ENCODE data around the gene CTNND2. TPM values are rescaled to one million over a fixed set of nuclear protein-coding genes. Genes with fewer than 3 reads are reported as not detected.
A peak's percentile ranks its signal among the peaks of the same experiment; 100 is the strongest.

The CTNND2 gene
- total RNA-seq, 6 donors from 2014 or later: 1.1 to 12.4 (median 3.2) TPM

- Histone ChIP-seq H3K36me3 (no peaks in the 10 kb centered on the region), H3K4me1 (no peaks in the 10 kb centered on the region), H3K4me3 (no peak overlapping the region), H3K27me3 (no peaks in the 10 kb centered on the region), H3K9me3 (no peaks in the 10 kb centered on the region), H3K27ac (no peak overlapping the region)
- no peak for ATAC-seq (ENCODE audit: low FRiP score in 2 of 2)
- DNase-seq: no peak
- TF ChIP-seq EP300 (IDR thresholded peaks at IDR 0.05): no peak
- TF ChIP-seq CTCF (IDR thresholded peaks at IDR 0.05): no peak
- TF ChIP-seq POLR2AphosphoS5 (IDR thresholded peaks at IDR 0.05): no peak
- WGBS, 2 donors: 70 to 79% methylated on average over 3 to 4 of the region's 4 CpGs
Measured at GRCh38 chr5:11928909-11929308, 24.7 kb upstream of the CTNND2 start.

- Histone ChIP-seq H3K27me3 (no peaks in the 10 kb centered on the region), H3K36me3 (no peaks in the 10 kb centered on the region), H3K27ac (no peak overlapping the region), H3K4me3 (no peak overlapping the region), H3K4me1 (no peaks in the 10 kb centered on the region), H3K9me3 (no peaks in the 10 kb centered on the region)
- TF ChIP-seq CTCF (IDR thresholded peaks at IDR 0.05) (no peak), POLR2A (IDR thresholded peaks at IDR 0.05) (no peak), EP300 (IDR thresholded peaks at IDR 0.05) (no peak), POLR2AphosphoS5 (IDR thresholded peaks at IDR 0.05) (no peak)
- ATAC-seq (ENCODE audit: low FRiP score in 2 of 2) (no peak), DNase-seq (no peak)
- 76 to 88% methylated on average over 1 of the region's 1 CpG for WGBS, 2 donors
Measured at GRCh38 chr5:11925701-11926100, 21.5 kb upstream of the CTNND2 start.

GRCh38 chr5:11922394-11922793 lies 18.1 kb upstream of the CTNND2 start:
- WGBS, 2 donors: 89% methylated on average over 2 of the region's 2 CpGs
- DNase-seq (no peak), ATAC-seq (ENCODE audit: low FRiP score in 2 of 2) (no peak)
- Histone ChIP-seq H3K36me3 (no peaks in the 10 kb centered on the region), H3K4me1 (no peaks in the 10 kb centered on the region), H3K9me3 (no peaks in the 10 kb centered on the region), H3K27me3 (no peaks in the 10 kb centered on the region), H3K27ac (no peak overlapping the region), H3K4me3 (no peak overlapping the region)
- TF ChIP-seq POLR2AphosphoS5 (IDR thresholded peaks at IDR 0.05) (no peak), CTCF (IDR thresholded peaks at IDR 0.05) (no peak), POLR2A (IDR thresholded peaks at IDR 0.05) (no peak), EP300 (IDR thresholded peaks at IDR 0.05) (no peak)

GRCh38 chr5:11918463-11919045 lies 14.3 kb upstream of the CTNND2 start:
- WGBS, 2 donors: 85 to 86% methylated on average over 9 of the region's 9 CpGs
- no peak overlapping the region for H3K27ac ChIP-seq
- H3K4me1 ChIP-seq: no peaks in the 10 kb centered on the region
- no peak overlapping the region for H3K4me3 ChIP-seq
- H3K27me3 ChIP-seq: no peaks in the 10 kb centered on the region
- H3K36me3 ChIP-seq: no peaks in the 10 kb centered on the region
- no peaks in the 10 kb centered on the region for H3K9me3 ChIP-seq
- no peak for ATAC-seq (ENCODE audit: low FRiP score in 2 of 2)
- peak in 1 of 2 donors; percentile 26 for DNase-seq
- TF ChIP-seq CTCF (IDR thresholded peaks at IDR 0.05) (no peak), EP300 (IDR thresholded peaks at IDR 0.05) (no peak), POLR2AphosphoS5 (IDR thresholded peaks at IDR 0.05) (no peak), POLR2A (IDR thresholded peaks at IDR 0.05) (no peak)

- Histone ChIP-seq H3K4me1 (peaks cover 0 to 2% (median 0%) of the 10 kb centered on the region in 4 donors), H3K27ac (no peak overlapping the region), H3K27me3 (no peaks in the 10 kb centered on the region), H3K4me3 (no peak overlapping the region), H3K36me3 (no peaks in the 10 kb centered on the region), H3K9me3 (no peaks in the 10 kb centered on the region)
- WGBS, 2 donors: 78 to 87% methylated on average over 2 of the region's 2 CpGs
- TF ChIP-seq POLR2AphosphoS5 (IDR thresholded peaks at IDR 0.05) (no peak), EP300 (IDR thresholded peaks at IDR 0.05) (no peak), CTCF (IDR thresholded peaks at IDR 0.05) (no peak), POLR2A (IDR thresholded peaks at IDR 0.05) (no peak)
- DNase-seq (no peak), ATAC-seq (ENCODE audit: low FRiP score in 2 of 2) (no peak)
Measured at GRCh38 chr5:11909471-11909870, 5.2 kb upstream of the CTNND2 start.
